ENCODE measurements around the gene OR6Q1.

DNA sequence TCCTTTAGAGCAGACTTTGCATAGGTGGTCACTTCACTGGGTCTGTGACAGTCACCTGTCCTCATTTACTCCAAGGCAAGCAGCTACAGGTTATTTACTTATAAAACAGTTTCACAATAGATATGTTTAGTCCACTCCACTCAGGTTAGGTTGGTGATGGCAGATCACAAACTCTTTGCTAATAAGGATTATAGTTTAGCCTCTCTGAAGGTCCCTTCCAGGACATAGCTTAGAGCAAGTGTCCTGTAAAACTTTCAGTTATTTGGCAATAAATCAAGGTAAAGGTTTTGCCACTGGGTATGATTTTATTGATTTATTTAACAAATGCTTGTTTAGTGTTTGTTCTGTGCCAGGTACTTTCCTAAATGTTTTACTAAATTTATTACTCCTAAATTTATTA lies 8.8 kb downstream of the OR6Q1 start:
- TF ChIP-seq, protein P1, sequence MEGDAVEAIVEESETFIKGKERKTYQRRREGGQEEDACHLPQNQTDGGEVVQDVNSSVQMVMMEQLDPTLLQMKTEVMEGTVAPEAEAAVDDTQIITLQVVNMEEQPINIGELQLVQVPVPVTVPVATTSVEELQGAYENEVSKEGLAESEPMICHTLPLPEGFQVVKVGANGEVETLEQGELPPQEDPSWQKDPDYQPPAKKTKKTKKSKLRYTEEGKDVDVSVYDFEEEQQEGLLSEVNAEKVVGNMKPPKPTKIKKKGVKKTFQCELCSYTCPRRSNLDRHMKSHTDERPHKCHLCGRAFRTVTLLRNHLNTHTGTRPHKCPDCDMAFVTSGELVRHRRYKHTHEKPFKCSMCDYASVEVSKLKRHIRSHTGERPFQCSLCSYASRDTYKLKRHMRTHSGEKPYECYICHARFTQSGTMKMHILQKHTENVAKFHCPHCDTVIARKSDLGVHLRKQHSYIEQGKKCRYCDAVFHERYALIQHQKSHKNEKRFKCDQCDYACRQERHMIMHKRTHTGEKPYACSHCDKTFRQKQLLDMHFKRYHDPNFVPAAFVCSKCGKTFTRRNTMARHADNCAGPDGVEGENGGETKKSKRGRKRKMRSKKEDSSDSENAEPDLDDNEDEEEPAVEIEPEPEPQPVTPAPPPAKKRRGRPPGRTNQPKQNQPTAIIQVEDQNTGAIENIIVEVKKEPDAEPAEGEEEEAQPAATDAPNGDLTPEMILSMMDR (IDR thresholded peaks at IDR 0.05; ENCODE audit: low read length): no peak
- no peak for TF ChIP-seq EZH2 (optimal IDR thresholded peaks at IDR 0.05; ENCODE audit: low read depth, low read length)

Data from MM.1S (cell line).